Activated CD8-positive, alpha-beta memory T cell treated with anti-CD3 and anti-CD28 coated beads, Interleukin-2, amount 50 U/mL, for 48 hours (primary cell): ENCODE results near the gene CD300LD.

ENCODE experiments used
- DNase-seq: peaks from one replicate; pipeline ENCODE4 v3.0.0-alpha.2; 2020

Gene CD300LD

GRCh38 chr17:74542727-74543383 is 49.2 kb downstream of the CD300LD start:
- no peak for DNase-seq

GRCh38 chr17:74542166-74542565 is 49.9 kb downstream of the CD300LD start:
- no peak for DNase-seq

- DNase-seq, result no peak
Measured at GRCh38 chr17:74541176-74542111, 50.6 kb downstream of the CD300LD start.

GRCh38 chr17:74539281-74539820 is 52.7 kb downstream of the CD300LD start:
- DNase-seq, result no peak

- DNase-seq, result no peak
Measured at GRCh38 chr17:74536890-74537289, 55.2 kb downstream of the CD300LD start.

GRCh38 chr17:74532115-74532514 is 60.0 kb downstream of the CD300LD start:
- peak; percentile 45 for DNase-seq

- peak; percentile 38 for DNase-seq
Measured at GRCh38 chr17:74531231-74531761, 60.8 kb downstream of the CD300LD start, which contains the start of gene CD300LB. TSS of gene CD300LB (minus strand) at chr17:74531475. CDS start at chr17:74531350, 125 bp downstream.

- DNase-seq, result no peak
Measured at GRCh38 chr17:74530831-74531150, 61.3 kb downstream of the CD300LD start.
